HEK293 (cell line): ENCODE measurements around the gene FAM89B.

Experiments
- CTCF ChIA-PET: fragments of 350-600 bp; formaldehyde crosslinking; extraction: SDS; loops from one replicate; lab custom pipeline; 2021; ENCODE audit warnings: antibody characterized with exemption; lab: Yijun Ruan, JAX
- POLR2A ChIA-PET: fragments of 300-600 bp; formaldehyde crosslinking; extraction: SDS; loops from one replicate; lab custom pipeline; 2020; ENCODE audit warnings: antibody characterized with exemption, inconsistent platforms; lab: Yijun Ruan, JAX
- H3K27ac ChIP-seq: fragments of 200-500 bp; sonication (Bioruptor generic); 2 replicates; pipeline ENCODE4 v1.5.1; 2014; ENCODE audit warnings: low read depth, low read length, control low read depth, inconsistent platforms; ENCODE audit errors: extremely low read depth
- H3K36me3 ChIP-seq, 2 experiments: fragments of 200-500 bp in 1 of 2; sonication (Bioruptor generic) in 1 of 2; 1 replicate in 1 of 2; 2 replicates in 1 of 2; pipeline ENCODE4 v1.5.1; 2014 to 2017; ENCODE audit warnings: inconsistent platforms in 2 of 2, low read length in 2 of 2; ENCODE audit not compliant: control insufficient read depth in 2 of 2, insufficient read depth in 1 of 2
- H3K4me1 ChIP-seq: fragments of 200-500 bp; sonication (Bioruptor generic); 2 replicates; pipeline ENCODE4 v1.5.1; 2014; ENCODE audit warnings: mild to moderate bottlenecking, low read length, inconsistent platforms; ENCODE audit not compliant: control insufficient read depth, insufficient read depth
- H3K4me3 ChIP-seq: 2 replicates; pipeline ENCODE4 v1.5.1; 2011; ENCODE audit warnings: low read depth, mild to moderate bottlenecking, control low read depth, low read length, moderate library complexity
- H3K9me3 ChIP-seq: fragments of 200-500 bp; sonication (Bioruptor generic); 2 replicates; pipeline ENCODE4 v1.5.1; 2014; ENCODE audit warnings: low read depth, low read length, inconsistent platforms; ENCODE audit not compliant: control insufficient read depth, insufficient read depth
- GLIS1 ChIP-seq: fragments of 450-650 bp; formaldehyde crosslinking; IDR thresholded peaks from 2 replicates; pipeline ENCODE4 v1.5.1; 2016; ENCODE audit warnings: missing biosample characterization, missing genetic modification characterization
- KLF8 ChIP-seq: fragments of 450-650 bp; formaldehyde crosslinking; IDR thresholded peaks from 2 replicates; pipeline ENCODE4 v1.5.1; 2016; ENCODE audit warnings: missing biosample characterization, missing genetic modification characterization
- PATZ1 ChIP-seq: fragments of 450-650 bp; formaldehyde crosslinking; IDR thresholded peaks from 2 replicates; pipeline ENCODE4 v1.5.1; 2016; ENCODE audit warnings: missing biosample characterization, missing genetic modification characterization
- SP7 ChIP-seq: fragments of 450-650 bp; formaldehyde crosslinking; IDR thresholded peaks from 2 replicates; pipeline ENCODE4 v1.5.1; 2016; ENCODE audit warnings: missing biosample characterization, missing genetic modification characterization
- WT1 ChIP-seq: fragments of 450-650 bp; formaldehyde crosslinking; IDR thresholded peaks from 2 replicates; pipeline ENCODE4 v1.5.1; 2016; ENCODE audit warnings: missing biosample characterization, missing genetic modification characterization
- ZBTB10 ChIP-seq: fragments of 450-650 bp; formaldehyde crosslinking; IDR thresholded peaks from 2 replicates; pipeline ENCODE4 v1.5.1; 2016; ENCODE audit warnings: missing biosample characterization, missing genetic modification characterization
- ZFHX2 ChIP-seq: fragments of 450-650 bp; formaldehyde crosslinking; conservative IDR thresholded peaks from 2 replicates; pipeline ENCODE4 v1.5.1; 2016; ENCODE audit warnings: missing biosample characterization, missing genetic modification characterization
- ZFP69B ChIP-seq: fragments of 450-650 bp; formaldehyde crosslinking; IDR thresholded peaks from 2 replicates; pipeline ENCODE4 v1.5.1; 2016; ENCODE audit warnings: missing biosample characterization, missing genetic modification characterization
- ZIC2 ChIP-seq: fragments of 450-650 bp; formaldehyde crosslinking; IDR thresholded peaks from 2 replicates; pipeline ENCODE4 v1.5.1; 2016; ENCODE audit warnings: missing biosample characterization, missing genetic modification characterization
- ZNF341 ChIP-seq: fragments of 450-650 bp; formaldehyde crosslinking; IDR thresholded peaks from 2 replicates; pipeline ENCODE4; 2016; ENCODE audit warnings: low read depth, missing biosample characterization, missing genetic modification characterization
- ZNF354C ChIP-seq: fragments of 450-650 bp; formaldehyde crosslinking; IDR thresholded peaks from 2 replicates; pipeline ENCODE4 v1.5.1; 2016; ENCODE audit warnings: missing biosample characterization, missing genetic modification characterization, low read depth, borderline replicate concordance
- ZNF398 ChIP-seq: fragments of 450-650 bp; formaldehyde crosslinking; IDR thresholded peaks from 2 replicates; pipeline ENCODE4 v1.5.1; 2017; ENCODE audit warnings: missing biosample characterization, missing genetic modification characterization
- ZNF544 ChIP-seq: fragments of 450-650 bp; formaldehyde crosslinking; IDR thresholded peaks from 2 replicates; pipeline ENCODE4 v1.5.0; 2017; ENCODE audit warnings: missing biosample characterization, missing genetic modification characterization
- ZNF670 ChIP-seq: fragments of 450-650 bp; formaldehyde crosslinking; IDR thresholded peaks from 2 replicates; pipeline ENCODE4 v1.5.1; 2016; ENCODE audit warnings: missing biosample characterization, missing genetic modification characterization, low read depth
- ZNF777 ChIP-seq: fragments of 450-650 bp; formaldehyde crosslinking; IDR thresholded peaks from 2 replicates; pipeline ENCODE4 v1.5.1; 2017; ENCODE audit warnings: missing biosample characterization, missing genetic modification characterization, borderline replicate concordance
- TF ChIP-seq, protein P1 (sequence below): fragments of 450-650 bp; formaldehyde crosslinking; IDR thresholded peaks from 2 replicates; pipeline ENCODE4 v1.5.1; 2016; ENCODE audit warnings: missing biosample characterization, missing genetic modification characterization

The FAM89B gene

DNA sequence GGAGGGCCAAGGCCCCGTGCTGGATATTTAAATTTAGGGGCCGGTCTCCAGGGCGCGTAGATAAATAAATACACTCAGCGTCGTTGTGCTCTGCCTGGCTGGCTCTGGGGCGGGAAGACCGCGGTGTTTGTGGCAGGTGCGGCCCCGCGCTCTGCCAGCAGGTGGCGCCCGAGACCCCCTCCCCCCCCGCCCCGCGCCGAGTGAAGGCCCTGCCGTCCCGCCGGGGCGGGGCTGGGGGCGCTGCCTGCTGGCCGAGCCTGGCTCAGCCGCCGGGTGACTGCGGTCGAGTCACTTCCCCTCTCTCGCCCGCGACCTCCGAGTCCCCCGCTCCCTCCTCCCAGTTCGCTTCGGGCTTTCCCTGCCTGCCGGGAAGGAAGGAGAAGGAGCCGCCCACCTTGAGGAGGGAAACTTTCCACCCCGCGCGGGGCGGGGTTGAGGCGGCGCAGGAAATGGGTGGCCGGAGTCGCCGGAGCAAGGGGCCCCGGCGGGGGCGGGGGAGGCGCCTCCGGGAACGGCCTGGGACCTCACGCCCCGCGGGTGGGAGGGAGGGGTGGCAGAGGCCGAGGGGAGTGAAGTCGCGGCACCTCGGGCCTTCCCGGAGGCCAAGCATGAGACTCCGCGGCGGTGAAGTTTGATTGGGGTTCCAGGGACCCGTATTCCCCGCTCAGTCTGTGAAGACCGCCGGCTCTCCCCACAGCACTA is 1.9 kb downstream of the FAM89B start (continued):
- TF ChIP-seq ZBTB10 (tag by site-specific recombination) (0 out of 2 replicates have a peak, but pooled peaks have one; percentile 25), ZNF354C (no peak), ZNF398 (tag by site-specific recombination) (peak; percentile 57), PATZ1 (tag by site-specific recombination) (peak; percentile 65), ZFHX2 (tag by site-specific recombination) (peak; percentile 70; the same call in 1 of the 2 replicates), SP7 (tag by site-specific recombination) (0 out of 2 replicates have a peak, but pooled peaks have one; percentile 30), ZNF777 (tag by site-specific recombination) (no peak), ZNF670 (no peak), GLIS1 (tag by site-specific recombination) (peak; percentile 22; the same call in 1 of the 2 replicates), ZNF544 (tag by site-specific recombination) (no peak), ZNF341 (tag by site-specific recombination) (peak; percentile 78)

DNA sequence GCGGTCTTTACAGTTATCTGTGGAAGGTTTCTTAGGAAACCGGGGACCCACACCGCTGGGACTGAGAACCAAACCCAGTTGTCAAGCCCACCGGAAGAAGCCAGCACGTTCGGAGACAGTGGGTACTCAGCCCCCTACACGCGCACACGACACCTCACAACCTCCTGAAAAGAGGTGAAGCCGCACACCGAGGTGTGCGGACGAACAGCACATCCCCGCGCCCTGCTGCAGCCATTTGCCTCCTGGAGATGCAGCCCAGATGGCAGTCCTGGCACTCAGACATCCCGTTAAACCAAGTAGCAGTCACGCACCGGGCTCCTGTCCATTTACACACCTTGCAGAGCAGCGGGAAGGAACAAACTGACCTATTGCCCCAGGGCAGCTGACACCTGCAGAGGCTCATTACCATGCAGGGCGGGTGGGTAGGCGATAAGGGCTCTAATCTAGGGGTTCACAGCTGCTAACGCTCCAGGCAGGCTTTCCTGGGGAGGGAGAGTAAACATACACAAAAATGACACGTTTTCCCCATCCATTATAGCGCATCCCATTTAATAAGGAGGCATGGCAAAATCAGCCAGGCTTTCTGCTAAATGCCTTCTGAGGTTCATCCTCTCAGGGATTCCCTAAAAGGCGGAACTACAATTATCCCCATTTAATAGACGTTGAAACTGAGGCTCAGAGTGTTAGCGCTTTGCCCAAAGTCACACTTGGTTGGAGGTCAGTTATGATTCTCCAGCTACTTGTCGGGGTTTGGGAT is 2.7 kb downstream of the FAM89B start:
- TF ChIP-seq ZFP69B (tag by site-specific recombination): no peak
- TF ChIP-seq SP7 (tag by site-specific recombination): peak; percentile 19; the same call in 1 of the 2 replicates
- peak; percentile 82 for TF ChIP-seq ZIC2 (tag by site-specific recombination)
- TF ChIP-seq WT1 (tag by site-specific recombination): 0 out of 2 replicates have a peak, but pooled peaks have one; percentile 28
- TF ChIP-seq KLF8 (tag by site-specific recombination): 0 out of 2 replicates have a peak, but pooled peaks have one; percentile 31
- TF ChIP-seq, protein P1, sequence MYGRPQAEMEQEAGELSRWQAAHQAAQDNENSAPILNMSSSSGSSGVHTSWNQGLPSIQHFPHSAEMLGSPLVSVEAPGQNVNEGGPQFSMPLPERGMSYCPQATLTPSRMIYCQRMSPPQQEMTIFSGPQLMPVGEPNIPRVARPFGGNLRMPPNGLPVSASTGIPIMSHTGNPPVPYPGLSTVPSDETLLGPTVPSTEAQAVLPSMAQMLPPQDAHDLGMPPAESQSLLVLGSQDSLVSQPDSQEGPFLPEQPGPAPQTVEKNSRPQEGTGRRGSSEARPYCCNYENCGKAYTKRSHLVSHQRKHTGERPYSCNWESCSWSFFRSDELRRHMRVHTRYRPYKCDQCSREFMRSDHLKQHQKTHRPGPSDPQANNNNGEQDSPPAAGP: no peak
- TF ChIP-seq, all 188 proteins: peak for 4
- Histone ChIP-seq H3K36me3 (peaks cover 0 to 10% of the 10 kb centered on the region in 2 experiments; a peak in 1 of 3 replicates), H3K27ac (no peak overlapping the region; the same call in 1 of the 2 replicates), H3K9me3 (no peaks in the 10 kb centered on the region), H3K4me1 (peaks cover 17% of the 10 kb centered on the region; the same call in 1 of the 2 replicates), H3K4me3 (peak overlapping the region; percentile 39)
- POLR2A ChIA-PET: interaction anchor here (0.7 to 1.3 kb wide), 7 partner anchors 11 to 282 kb away, joined by 3 to 5 read pairs (median 3); partner anchors contain the start of genes PCNX3 and SIPA1
- CTCF ChIA-PET: interaction anchor here (0.5 to 3.5 kb wide), 9 partner anchors 14 to 466 kb away, joined by 3 to 28 read pairs (median 4); no protein-coding TSS in a partner anchor
